GM18858 (cell line): ENCODE measurements around the gene SIM1.
A peak's percentile ranks its signal among the peaks of the same experiment; 100 is the strongest.

Source experiments
- ATAC-seq: cut with Tn5 transposase; IDR thresholded peaks from one replicate; pipeline ENCODE4 v1.9.1; 2021; ENCODE audit not compliant: unreplicated experiment

The SIM1 gene, protein sequence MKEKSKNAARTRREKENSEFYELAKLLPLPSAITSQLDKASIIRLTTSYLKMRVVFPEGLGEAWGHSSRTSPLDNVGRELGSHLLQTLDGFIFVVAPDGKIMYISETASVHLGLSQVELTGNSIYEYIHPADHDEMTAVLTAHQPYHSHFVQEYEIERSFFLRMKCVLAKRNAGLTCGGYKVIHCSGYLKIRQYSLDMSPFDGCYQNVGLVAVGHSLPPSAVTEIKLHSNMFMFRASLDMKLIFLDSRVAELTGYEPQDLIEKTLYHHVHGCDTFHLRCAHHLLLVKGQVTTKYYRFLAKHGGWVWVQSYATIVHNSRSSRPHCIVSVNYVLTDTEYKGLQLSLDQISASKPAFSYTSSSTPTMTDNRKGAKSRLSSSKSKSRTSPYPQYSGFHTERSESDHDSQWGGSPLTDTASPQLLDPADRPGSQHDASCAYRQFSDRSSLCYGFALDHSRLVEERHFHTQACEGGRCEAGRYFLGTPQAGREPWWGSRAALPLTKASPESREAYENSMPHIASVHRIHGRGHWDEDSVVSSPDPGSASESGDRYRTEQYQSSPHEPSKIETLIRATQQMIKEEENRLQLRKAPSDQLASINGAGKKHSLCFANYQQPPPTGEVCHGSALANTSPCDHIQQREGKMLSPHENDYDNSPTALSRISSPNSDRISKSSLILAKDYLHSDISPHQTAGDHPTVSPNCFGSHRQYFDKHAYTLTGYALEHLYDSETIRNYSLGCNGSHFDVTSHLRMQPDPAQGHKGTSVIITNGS

GRCh38 chr6:100464903-100465700 lies at the start of gene SIM1:
Gene SIM1, minus strand, starts transcription at chr6:100464921. Its CDS starts 1,453 bp downstream, at chr6:100463468.
- no peak for ATAC-seq

DNA sequence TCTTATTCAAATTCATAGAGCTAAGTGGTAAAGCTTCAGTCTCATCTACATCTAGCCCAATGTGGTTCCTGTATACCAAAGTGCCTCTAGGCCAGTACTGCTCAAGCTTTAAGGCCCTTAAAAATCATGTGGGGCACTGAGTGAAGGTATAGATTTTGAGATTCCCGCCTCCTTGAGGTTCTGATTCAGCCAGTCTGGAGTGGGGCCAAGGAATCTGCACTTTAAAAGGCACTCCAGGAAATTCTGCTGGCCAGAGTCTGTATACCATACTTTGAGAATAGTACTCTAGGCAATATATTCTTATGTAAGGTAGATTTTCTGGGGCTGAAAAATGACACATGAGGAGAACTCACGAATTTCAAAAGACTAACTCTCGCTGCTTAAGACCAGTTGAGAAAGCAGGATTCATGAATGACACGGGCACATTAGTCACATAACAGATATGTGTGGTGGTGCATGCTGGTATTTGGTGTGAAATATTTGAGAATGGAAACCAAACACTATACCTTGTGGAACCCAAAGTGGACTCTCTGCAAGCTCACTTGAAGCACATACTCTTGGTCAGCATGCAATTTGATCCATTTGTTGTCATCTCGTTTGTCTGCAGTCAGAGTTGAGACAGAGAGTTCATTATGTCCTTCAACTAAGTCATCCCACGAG lies 47.6 kb upstream of the SIM1 start:
- ATAC-seq: no peak

DNA sequence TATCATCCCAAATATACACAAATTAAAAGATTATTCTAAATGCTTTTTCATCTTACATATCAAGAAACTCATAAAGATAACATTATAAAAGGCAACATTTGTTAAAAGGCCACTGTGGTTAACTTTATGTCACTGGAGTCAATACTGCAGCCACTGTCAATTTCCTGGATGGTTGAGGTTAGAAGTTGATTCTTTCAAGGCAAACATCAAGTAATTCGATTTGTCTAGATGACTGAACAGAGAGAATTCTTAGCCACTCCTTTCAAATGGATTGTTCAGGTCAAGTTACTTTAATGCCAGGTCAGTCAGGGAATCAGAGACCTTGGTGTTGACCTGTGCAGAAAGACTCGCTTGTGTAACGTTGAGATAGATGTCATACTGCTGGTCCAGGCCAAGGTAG lies 44.4 kb upstream of the SIM1 start:
- ATAC-seq: no peak

DNA sequence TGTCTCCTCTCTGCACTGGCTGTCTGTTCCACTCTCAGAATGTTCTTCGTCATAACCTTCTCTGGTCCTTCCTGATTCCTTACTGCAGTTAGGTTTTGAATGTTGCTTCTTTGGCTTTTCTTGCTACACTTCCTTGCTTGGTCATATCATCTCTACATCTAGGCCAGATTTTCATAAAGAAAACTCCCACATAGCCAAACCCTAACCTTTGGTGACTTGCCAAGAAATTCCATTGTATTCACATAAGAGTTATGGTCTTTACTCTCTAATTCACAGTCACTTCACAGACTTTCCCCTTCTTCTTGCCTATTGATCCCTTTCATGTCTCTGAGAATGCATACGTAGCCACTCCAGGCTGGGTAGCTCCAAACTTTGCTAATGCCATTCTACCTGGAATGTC lies 41.9 kb upstream of the SIM1 start:
- no peak for ATAC-seq

- no peak for ATAC-seq
Measured at GRCh38 chr6:100504786-100505737, 40.3 kb upstream of the SIM1 start.

DNA sequence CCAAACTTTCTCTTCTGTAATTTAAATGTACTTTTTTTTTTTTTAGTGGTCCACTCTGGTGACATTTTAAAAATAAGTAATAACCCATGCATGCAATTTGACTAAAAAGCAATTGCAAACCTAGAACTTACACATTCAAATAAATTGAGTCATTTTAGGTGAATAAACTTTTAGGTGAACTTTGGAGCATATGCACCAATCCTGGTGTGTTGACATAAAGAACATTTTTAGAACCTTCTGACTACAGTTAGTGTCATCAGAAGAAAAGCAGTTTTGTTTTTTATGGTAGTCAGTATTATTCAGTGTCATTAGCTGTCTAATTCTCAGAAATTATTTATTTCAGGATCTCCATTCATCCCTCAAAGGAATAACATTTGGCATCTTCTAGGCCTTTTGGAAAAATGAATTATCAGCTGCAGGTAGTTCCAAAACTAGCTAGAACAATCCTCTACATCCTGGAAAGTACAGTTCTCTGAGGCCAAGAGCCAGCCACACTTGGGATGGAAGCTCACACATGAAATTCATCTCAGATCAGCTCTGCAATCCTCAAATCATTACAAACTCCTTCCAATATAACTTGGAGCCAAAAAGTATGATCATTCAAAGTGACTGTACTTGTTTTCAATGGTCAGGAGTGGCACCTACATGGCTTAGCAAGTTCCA lies 38.5 kb upstream of the SIM1 start:
- ATAC-seq: no peak

DNA sequence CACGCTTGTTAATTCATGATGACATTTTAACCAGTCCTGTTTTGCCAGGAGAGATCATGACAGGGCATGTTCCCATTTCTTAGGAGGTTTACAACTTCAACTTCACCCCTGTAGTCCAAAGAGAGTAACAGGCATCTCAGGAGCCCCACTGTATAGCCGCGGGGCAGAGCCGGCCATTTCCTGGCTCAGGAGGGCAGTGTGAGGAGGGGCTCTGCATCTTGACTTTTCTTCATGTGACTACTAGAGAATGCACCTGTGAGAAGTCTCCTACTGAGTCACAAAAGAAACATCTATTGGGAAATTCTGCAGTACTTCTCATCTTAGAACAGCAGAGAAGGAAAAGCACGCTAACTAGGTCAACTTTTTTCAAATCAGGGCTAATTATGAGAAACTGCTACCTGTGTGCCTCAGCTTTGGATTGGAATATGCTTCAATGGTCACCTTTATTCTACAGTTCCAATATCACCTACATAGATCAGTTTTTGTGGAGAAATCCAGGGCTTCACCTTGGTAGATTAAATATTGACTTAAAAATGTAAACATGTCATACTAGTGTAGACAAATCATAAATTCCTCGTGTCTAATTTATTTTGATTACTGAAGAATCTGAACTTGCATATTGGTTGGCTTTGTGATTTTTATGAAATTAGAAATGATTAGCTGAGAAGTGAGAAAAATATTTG lies 28.6 kb upstream of the SIM1 start:
- no peak for ATAC-seq

DNA sequence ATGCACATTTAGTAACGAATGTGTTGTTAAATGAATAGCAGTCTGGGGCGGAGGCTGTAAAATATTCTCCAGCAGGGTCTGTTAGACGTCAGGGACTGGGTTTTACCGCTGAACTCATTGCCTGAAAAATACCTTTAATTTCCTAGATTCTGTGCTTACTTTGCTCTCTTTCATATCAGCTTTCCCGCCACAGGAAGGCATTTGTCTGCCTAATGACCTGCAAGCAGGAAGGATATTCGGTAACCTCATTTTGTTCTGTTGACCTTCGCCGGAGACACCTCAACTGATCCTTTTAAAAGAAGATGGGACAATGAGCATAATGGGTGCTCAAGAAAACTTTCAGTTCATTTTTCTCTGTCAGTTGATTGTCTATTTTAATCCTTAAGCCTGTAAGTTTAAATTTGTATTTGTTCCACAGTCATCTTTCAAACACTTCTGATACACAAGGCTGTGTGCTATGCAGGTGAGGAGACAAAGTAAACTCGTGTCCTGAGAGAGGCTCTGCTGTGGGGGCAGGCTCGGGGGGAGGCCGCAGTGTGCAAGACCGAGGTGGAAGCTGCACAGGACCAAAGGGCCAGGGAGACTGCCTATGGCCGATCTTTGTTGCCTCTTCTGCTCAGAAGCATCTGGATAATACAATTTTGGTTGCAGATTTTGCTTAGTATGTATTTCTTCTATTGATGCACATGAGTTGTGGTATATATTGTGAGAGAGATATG lies 27.4 kb upstream of the SIM1 start:
- no peak for ATAC-seq

- no peak for ATAC-seq
Measured at GRCh38 chr6:100490065-100490464, 25.3 kb upstream of the SIM1 start.

GRCh38 chr6:100488244-100488643 lies 23.5 kb upstream of the SIM1 start:
- no peak for ATAC-seq

GRCh38 chr6:100487638-100488037 lies 22.9 kb upstream of the SIM1 start:
- ATAC-seq: no peak

DNA sequence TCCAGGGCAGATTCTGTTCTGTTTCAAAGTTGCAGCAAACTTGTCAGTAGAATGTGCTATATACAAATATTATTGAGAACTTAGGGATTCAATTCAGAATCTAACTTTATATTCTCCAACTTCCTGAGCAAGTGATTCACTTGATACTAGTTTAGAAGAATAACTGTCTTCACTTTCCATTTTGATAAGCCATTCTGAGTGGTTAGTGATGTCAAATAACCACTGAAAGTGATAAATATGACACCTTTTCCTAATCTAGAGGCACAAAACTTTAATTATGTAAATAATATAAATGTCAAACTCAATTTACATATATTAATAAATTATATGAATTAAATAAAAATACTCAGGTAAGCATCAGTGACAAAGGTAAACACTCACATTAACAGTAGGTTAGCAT lies 20.5 kb upstream of the SIM1 start:
- no peak for ATAC-seq

GRCh38 chr6:100484474-100484873 lies 19.8 kb upstream of the SIM1 start:
- peak; percentile 27 for ATAC-seq

DNA sequence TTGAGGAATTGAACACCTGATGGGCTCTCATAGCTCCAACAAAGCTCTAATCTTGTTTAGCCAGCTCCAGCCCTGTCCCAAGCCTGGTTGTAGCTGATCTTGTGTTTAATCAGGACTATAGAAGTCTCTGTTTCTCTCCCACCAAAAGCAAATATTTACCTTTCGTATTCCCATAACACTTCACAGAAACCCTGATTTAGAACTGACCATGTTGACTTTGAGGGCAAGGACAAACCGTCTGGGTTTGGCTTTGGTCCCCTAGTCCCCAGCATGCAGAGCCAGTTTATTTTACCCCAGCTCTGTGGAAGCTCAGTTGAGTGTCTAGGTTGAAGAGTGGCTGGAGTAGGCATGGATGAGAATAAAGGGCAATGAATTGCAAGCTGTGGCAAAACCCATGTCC lies 18.0 kb upstream of the SIM1 start:
- ATAC-seq: no peak

GRCh38 chr6:100479179-100480035 lies 14.7 kb upstream of the SIM1 start:
- peak; percentile 40 for ATAC-seq

GRCh38 chr6:100475554-100476320 lies 11.0 kb upstream of the SIM1 start:
- peak; percentile 79 for ATAC-seq
